HepG2 (cell line): Measurements from ENCODE around the gene SEMA4A. TPM values are rescaled to one million over a fixed set of nuclear protein-coding genes. Genes with fewer than 3 reads are reported as not detected.
A peak's percentile ranks its signal among the peaks of the same experiment; 100 is the strongest.

Source experiments
- ARNTL ChIP-seq: sonication (generic); formaldehyde crosslinking; IDR thresholded peaks from 2 replicates; pipeline ENCODE4 v1.4.0; 2020; ENCODE audit warnings: mild to moderate bottlenecking, missing genetic modification reagents
- FOXA1 ChIP-seq, 2 experiments: fragments of 450-650 bp in 1 of 2; sonication (generic) in 1 of 2; formaldehyde crosslinking in 1 of 2; IDR thresholded peaks; 2 replicates each; pipeline versions ENCODE4 v1.4.0 to v1.6.1; 2016 to 2020; ENCODE audit warnings: missing genetic modification reagents in 1 of 2
- FOXO1 ChIP-seq: sonication (generic); formaldehyde crosslinking; IDR thresholded peaks from 2 replicates; pipeline ENCODE4 v1.4.0; 2020; ENCODE audit warnings: missing genetic modification reagents
- HNRNPL ChIP-seq: fragments of 200-400 bp; formaldehyde crosslinking; IDR thresholded peaks from 2 replicates; pipeline ENCODE4 v1.6.1; 2017; ENCODE audit warnings: mild to moderate bottlenecking, low read depth, low read length
- NFIB ChIP-seq: sonication (generic); formaldehyde crosslinking; IDR thresholded peaks from 2 replicates; pipeline ENCODE4 v1.9.0; 2021; ENCODE audit warnings: missing genetic modification reagents, mild to moderate bottlenecking, borderline replicate concordance
- RXRB ChIP-seq: IDR thresholded peaks from 2 replicates; pipeline ENCODE4 v1.6.1; 2016; ENCODE audit warnings: borderline replicate concordance, missing genetic modification reagents, missing compliant biosample characterization
- SAP130 ChIP-seq: IDR thresholded peaks from 2 replicates; pipeline ENCODE4 v1.6.1; 2016; ENCODE audit warnings: low read depth
- ZFY ChIP-seq: sonication (generic); formaldehyde crosslinking; IDR thresholded peaks from 2 replicates; pipeline ENCODE4 v1.4.0; 2020; ENCODE audit warnings: missing genetic modification reagents
- ZNF317 ChIP-seq: sonication (generic); formaldehyde crosslinking; IDR thresholded peaks from 2 replicates; pipeline ENCODE4 v1.5.0; 2020; ENCODE audit warnings: mild to moderate bottlenecking, missing genetic modification reagents
- ZNF724P ChIP-seq: sonication (generic); formaldehyde crosslinking; IDR thresholded peaks from 2 replicates; pipeline ENCODE4 v1.8.0; 2022; ENCODE audit warnings: missing genetic modification reagents, borderline replicate concordance
- polyA plus RNA-seq, 8 experiments: library from polyadenylated mRNA; depleted of rRNA in 3 of 8; stranded (reverse) in 7 of 8; unstranded in 1 of 8; fragments of >200 nt; fragmentation: Illumina TruSeq in 4 of 8; extraction: Trizol in 4 of 8; gene quantifications; 2 replicates each; pipeline versions ENCODE4 v1.2.1 to v1.2.3, GENCODE V29; 2011 to 2016; ENCODE audit warnings: low read depth in 4 of 8, missing spikeins in 1 of 8, mixed read lengths in 1 of 8; ENCODE audit not compliant: insufficient read depth in 1 of 8
- total RNA-seq, 5 experiments: library from RNA; depleted of rRNA; stranded (reverse); fragments of >200 nt; fragmentation: Illumina TruSeq; extraction: Trizol; gene quantifications; 2 replicates each; pipeline ENCODE4 v1.2.3, GENCODE V29; 2016; ENCODE audit warnings: low read depth in 1 of 5
- TF ChIP-seq, protein P1 (sequence below): IDR thresholded peaks from 2 replicates; pipeline ENCODE4 v1.6.1; 2016; ENCODE audit warnings: missing genetic modification reagents, missing compliant biosample characterization
- TF ChIP-seq, protein P2 (sequence below): sonication (generic); formaldehyde crosslinking; IDR thresholded peaks from 2 replicates; pipeline ENCODE4 v1.5.0; 2020; ENCODE audit warnings: mild to moderate bottlenecking, missing genetic modification reagents, moderate library complexity
- TF ChIP-seq, protein P3 (sequence below): sonication (generic); formaldehyde crosslinking; IDR thresholded peaks from 2 replicates; pipeline ENCODE4 v1.5.0; 2020; ENCODE audit warnings: mild to moderate bottlenecking, missing genetic modification reagents, borderline replicate concordance
- TF ChIP-seq, protein P4 (sequence below): IDR thresholded peaks from 2 replicates; pipeline ENCODE4 v1.6.1; 2016; ENCODE audit warnings: missing compliant biosample characterization, missing genetic modification reagents, borderline replicate concordance
- TF ChIP-seq, protein P5 (sequence below): sonication (generic); formaldehyde crosslinking; IDR thresholded peaks from 2 replicates; pipeline ENCODE4 v1.5.1; 2020; ENCODE audit warnings: mild to moderate bottlenecking, missing genetic modification reagents, moderate library complexity

Gene SEMA4A
- total and polyA plus RNA-seq, 2 of the 13 experiments (the other 11 are each of a cell fraction or from before 2014, with no cell fraction given) = 0.09 to 0.20 TPM

DNA sequence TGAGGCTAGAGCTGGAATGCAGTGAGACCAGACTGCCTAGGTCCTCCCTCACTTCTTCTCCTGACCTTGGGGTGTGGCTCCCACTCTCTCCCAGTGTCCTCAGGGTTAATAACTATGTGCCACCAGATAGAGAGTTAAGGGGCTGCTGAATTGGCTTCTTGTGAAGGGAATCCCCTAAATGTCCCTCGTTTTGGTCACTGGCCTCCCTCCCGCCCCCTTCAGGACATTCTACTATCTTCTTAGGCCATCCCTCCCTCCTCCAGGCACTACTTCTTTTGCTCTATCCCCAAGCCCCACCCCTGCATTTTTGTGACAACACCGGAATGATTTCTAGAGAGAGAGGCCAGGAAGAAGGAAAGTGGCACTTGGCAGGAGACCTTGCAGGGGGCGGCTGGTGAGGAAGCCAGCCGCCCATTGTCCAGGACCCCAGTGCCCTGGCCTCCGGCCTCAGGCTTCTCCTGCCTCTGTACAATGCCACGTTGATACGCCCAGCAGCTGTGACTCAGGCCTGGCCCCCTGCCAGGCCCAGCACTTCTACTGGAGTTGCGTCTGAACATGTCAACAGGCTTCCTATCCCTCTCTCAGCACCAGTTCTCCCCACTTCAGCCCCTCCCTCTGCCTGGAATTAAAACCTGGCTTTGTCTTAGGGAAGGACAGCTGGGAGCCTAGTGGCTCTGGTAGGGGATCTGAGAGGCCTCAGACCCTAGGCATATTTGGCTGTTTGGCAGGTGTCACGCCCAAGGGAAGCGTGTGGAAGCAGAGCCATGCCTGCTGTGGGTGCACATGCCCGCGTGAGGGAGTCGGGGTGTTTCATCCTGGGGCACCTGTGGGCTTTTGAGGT is 29.8 kb upstream of the SEMA4A start (continued):
- no peak for TF ChIP-seq NFIB (CRISPR knock-in tag)
- peak; percentile 75 for TF ChIP-seq ZFY (CRISPR knock-in tag)
- TF ChIP-seq, protein P1, sequence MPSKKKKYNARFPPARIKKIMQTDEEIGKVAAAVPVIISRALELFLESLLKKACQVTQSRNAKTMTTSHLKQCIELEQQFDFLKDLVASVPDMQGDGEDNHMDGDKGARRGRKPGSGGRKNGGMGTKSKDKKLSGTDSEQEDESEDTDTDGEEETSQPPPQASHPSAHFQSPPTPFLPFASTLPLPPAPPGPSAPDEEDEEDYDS (CRISPR knock-in tag) = peak; percentile 25; the same call in 1 of the 2 replicates
- peak; percentile 93 for TF ChIP-seq SAP130 (CRISPR knock-in tag)
- TF ChIP-seq HNRNPL = peak; percentile 73; the same call in 1 of the 2 replicates
- TF ChIP-seq RXRB (CRISPR knock-in tag) = peak; percentile 53; the same call in 1 of the 2 replicates
- no peak for TF ChIP-seq ZNF724P
- TF ChIP-seq FOXA1 (IDR thresholded peaks at IDR 0.05) = no peak
- TF ChIP-seq FOXA1 (CRISPR knock-in tag; IDR thresholded peaks at IDR 0.05) = peak; percentile 77
- peak; percentile 26; the same call in 1 of the 2 replicates for TF ChIP-seq ARNTL
- TF ChIP-seq, protein P2, sequence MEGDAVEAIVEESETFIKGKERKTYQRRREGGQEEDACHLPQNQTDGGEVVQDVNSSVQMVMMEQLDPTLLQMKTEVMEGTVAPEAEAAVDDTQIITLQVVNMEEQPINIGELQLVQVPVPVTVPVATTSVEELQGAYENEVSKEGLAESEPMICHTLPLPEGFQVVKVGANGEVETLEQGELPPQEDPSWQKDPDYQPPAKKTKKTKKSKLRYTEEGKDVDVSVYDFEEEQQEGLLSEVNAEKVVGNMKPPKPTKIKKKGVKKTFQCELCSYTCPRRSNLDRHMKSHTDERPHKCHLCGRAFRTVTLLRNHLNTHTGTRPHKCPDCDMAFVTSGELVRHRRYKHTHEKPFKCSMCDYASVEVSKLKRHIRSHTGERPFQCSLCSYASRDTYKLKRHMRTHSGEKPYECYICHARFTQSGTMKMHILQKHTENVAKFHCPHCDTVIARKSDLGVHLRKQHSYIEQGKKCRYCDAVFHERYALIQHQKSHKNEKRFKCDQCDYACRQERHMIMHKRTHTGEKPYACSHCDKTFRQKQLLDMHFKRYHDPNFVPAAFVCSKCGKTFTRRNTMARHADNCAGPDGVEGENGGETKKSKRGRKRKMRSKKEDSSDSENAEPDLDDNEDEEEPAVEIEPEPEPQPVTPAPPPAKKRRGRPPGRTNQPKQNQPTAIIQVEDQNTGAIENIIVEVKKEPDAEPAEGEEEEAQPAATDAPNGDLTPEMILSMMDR (CRISPR knock-in tag) = peak; percentile 43
- peak; percentile 85 for TF ChIP-seq FOXO1
- TF ChIP-seq, protein P3, sequence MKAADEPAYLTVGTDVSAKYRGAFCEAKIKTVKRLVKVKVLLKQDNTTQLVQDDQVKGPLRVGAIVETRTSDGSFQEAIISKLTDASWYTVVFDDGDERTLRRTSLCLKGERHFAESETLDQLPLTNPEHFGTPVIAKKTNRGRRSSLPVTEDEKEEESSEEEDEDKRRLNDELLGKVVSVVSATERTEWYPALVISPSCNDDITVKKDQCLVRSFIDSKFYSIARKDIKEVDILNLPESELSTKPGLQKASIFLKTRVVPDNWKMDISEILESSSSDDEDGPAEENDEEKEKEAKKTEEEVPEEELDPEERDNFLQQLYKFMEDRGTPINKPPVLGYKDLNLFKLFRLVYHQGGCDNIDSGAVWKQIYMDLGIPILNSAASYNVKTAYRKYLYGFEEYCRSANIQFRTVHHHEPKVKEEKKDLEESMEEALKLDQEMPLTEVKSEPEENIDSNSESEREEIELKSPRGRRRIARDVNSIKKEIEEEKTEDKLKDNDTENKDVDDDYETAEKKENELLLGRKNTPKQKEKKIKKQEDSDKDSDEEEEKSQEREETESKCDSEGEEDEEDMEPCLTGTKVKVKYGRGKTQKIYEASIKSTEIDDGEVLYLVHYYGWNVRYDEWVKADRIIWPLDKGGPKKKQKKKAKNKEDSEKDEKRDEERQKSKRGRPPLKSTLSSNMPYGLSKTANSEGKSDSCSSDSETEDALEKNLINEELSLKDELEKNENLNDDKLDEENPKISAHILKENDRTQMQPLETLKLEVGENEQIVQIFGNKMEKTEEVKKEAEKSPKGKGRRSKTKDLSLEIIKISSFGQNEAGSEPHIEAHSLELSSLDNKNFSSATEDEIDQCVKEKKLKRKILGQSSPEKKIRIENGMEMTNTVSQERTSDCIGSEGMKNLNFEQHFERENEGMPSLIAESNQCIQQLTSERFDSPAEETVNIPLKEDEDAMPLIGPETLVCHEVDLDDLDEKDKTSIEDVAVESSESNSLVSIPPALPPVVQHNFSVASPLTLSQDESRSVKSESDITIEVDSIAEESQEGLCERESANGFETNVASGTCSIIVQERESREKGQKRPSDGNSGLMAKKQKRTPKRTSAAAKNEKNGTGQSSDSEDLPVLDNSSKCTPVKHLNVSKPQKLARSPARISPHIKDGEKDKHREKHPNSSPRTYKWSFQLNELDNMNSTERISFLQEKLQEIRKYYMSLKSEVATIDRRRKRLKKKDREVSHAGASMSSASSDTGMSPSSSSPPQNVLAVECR = peak; percentile 56; the same call in 1 of the 2 replicates
- TF ChIP-seq, protein P4, sequence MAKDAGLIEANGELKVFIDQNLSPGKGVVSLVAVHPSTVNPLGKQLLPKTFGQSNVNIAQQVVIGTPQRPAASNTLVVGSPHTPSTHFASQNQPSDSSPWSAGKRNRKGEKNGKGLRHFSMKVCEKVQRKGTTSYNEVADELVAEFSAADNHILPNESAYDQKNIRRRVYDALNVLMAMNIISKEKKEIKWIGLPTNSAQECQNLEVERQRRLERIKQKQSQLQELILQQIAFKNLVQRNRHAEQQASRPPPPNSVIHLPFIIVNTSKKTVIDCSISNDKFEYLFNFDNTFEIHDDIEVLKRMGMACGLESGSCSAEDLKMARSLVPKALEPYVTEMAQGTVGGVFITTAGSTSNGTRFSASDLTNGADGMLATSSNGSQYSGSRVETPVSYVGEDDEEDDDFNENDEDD = no peak
- TF ChIP-seq, protein P5, sequence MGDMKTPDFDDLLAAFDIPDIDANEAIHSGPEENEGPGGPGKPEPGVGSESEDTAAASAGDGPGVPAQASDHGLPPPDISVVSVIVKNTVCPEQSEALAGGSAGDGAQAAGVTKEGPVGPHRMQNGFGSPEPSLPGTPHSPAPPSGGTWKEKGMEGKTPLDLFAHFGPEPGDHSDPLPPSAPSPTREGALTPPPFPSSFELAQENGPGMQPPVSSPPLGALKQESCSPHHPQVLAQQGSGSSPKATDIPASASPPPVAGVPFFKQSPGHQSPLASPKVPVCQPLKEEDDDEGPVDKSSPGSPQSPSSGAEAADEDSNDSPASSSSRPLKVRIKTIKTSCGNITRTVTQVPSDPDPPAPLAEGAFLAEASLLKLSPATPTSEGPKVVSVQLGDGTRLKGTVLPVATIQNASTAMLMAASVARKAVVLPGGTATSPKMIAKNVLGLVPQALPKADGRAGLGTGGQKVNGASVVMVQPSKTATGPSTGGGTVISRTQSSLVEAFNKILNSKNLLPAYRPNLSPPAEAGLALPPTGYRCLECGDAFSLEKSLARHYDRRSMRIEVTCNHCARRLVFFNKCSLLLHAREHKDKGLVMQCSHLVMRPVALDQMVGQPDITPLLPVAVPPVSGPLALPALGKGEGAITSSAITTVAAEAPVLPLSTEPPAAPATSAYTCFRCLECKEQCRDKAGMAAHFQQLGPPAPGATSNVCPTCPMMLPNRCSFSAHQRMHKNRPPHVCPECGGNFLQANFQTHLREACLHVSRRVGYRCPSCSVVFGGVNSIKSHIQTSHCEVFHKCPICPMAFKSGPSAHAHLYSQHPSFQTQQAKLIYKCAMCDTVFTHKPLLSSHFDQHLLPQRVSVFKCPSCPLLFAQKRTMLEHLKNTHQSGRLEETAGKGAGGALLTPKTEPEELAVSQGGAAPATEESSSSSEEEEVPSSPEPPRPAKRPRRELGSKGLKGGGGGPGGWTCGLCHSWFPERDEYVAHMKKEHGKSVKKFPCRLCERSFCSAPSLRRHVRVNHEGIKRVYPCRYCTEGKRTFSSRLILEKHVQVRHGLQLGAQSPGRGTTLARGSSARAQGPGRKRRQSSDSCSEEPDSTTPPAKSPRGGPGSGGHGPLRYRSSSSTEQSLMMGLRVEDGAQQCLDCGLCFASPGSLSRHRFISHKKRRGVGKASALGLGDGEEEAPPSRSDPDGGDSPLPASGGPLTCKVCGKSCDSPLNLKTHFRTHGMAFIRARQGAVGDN (CRISPR knock-in tag) = peak; percentile 95
- 0 out of 2 replicates have a peak, but pooled peaks have one; percentile 25 for TF ChIP-seq ZNF317 (CRISPR knock-in tag)
